GM12878 (cell line): Measurements from ENCODE around the gene KRT79.

Experiments used
- ASH2L ChIP-seq: fragments of 300-600, 200-600 bp; sonication (generic); IDR thresholded peaks from 2 replicates; pipeline ENCODE4 v1.6.1; 2017; ENCODE audit warnings: low read depth, mild to moderate bottlenecking, borderline replicate concordance
- POLR2A ChIP-seq: IDR thresholded peaks from 2 replicates; pipeline ENCODE4 v1.6.1; 2011; ENCODE audit warnings: low read depth, mild to moderate bottlenecking, low read length
- POLR2AphosphoS5 ChIP-seq: IDR thresholded peaks from 2 replicates; pipeline ENCODE4 v1.6.1; 2011; ENCODE audit warnings: mild to moderate bottlenecking, low read length, inconsistent platforms
- RAD21 ChIP-seq: IDR thresholded peaks from 2 replicates; pipeline ENCODE4 v1.6.1; 2011; ENCODE audit warnings: mild to moderate bottlenecking, low read depth, low read length, moderate library complexity; ENCODE audit not compliant: insufficient read depth
- REST ChIP-seq: IDR thresholded peaks from 2 replicates; pipeline ENCODE4 v1.6.1; 2012; ENCODE audit warnings: mild to moderate bottlenecking, low read depth, low read length
- TCF12 ChIP-seq: IDR thresholded peaks from 2 replicates; pipeline ENCODE4 v1.6.1; 2011; ENCODE audit warnings: low read depth, mild to moderate bottlenecking, low read length
- ZBTB33 ChIP-seq: fragments of 450-650 bp; IDR thresholded peaks from 2 replicates; pipeline ENCODE4 v1.6.1; 2017; ENCODE audit warnings: mild to moderate bottlenecking
- ZSCAN29 ChIP-seq: fragments of 450-650 bp; IDR thresholded peaks from 2 replicates; pipeline ENCODE4 v1.6.1; 2017; ENCODE audit warnings: mild to moderate bottlenecking, moderate library complexity
- TF ChIP-seq, protein P1 (sequence below): IDR thresholded peaks from 2 replicates; pipeline ENCODE4 v1.6.1; 2011; ENCODE audit warnings: low read depth, mild to moderate bottlenecking, low read length, moderate library complexity, borderline replicate concordance; ENCODE audit errors: extremely low read depth

- TF ChIP-seq ZSCAN29 (no peak), ASH2L (no peak), ZBTB33 (no peak), POLR2AphosphoS5 (no peak), POLR2A (no peak), TCF12 (no peak), RAD21 (no peak), REST (no peak)
- TF ChIP-seq, protein P1, sequence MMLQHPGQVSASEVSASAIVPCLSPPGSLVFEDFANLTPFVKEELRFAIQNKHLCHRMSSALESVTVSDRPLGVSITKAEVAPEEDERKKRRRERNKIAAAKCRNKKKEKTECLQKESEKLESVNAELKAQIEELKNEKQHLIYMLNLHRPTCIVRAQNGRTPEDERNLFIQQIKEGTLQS = no peak
These were observed 6.0 kb downstream of the KRT79 start for GRCh38 chr12:52828156-52828555.
